Ishikawa (cell line): ENCODE measurements around the gene PARP9.

Experiments used
- CEBPB ChIP-seq: IDR thresholded peaks from 2 replicates; pipeline ENCODE4 v1.6.1; 2012
- EGR1 ChIP-seq: IDR thresholded peaks from 2 replicates; pipeline ENCODE4 v1.6.1; 2012
- EP300 ChIP-seq: IDR thresholded peaks from 2 replicates; pipeline ENCODE4 v1.6.1; 2012; ENCODE audit warnings: borderline replicate concordance
- RAD21 ChIP-seq: IDR thresholded peaks from 2 replicates; pipeline ENCODE4 v1.6.1; 2012; ENCODE audit warnings: low read depth
- REST ChIP-seq: IDR thresholded peaks from 2 replicates; pipeline ENCODE4 v1.6.1; 2012; ENCODE audit warnings: low read depth, mild to moderate bottlenecking
- TAF1 ChIP-seq: IDR thresholded peaks from 2 replicates; pipeline ENCODE4 v1.6.1; 2012; ENCODE audit warnings: low read depth, mild to moderate bottlenecking
- TCF12 ChIP-seq: IDR thresholded peaks from 2 replicates; pipeline ENCODE4 v1.6.1; 2012; ENCODE audit warnings: low read depth
- TEAD4 ChIP-seq: IDR thresholded peaks from 2 replicates; pipeline ENCODE4 v1.6.1; 2012
- USF1 ChIP-seq: IDR thresholded peaks from 2 replicates; pipeline ENCODE4 v1.6.1; 2012
- ZBTB7A ChIP-seq: IDR thresholded peaks from 2 replicates; pipeline ENCODE4 v1.6.1; 2012; ENCODE audit warnings: low read depth

GRCh38 chr3:122559906-122560305 is 4.2 kb downstream of the PARP9 start:
- TF ChIP-seq REST (no peak), CEBPB (no peak), USF1 (no peak), TEAD4 (no peak), TAF1 (no peak), EP300 (no peak), TCF12 (no peak), ZBTB7A (no peak), EGR1 (no peak), RAD21 (no peak)
